Endothelial cell of umbilical vein (primary cell): ENCODE measurements around the gene STRN. TPM values are rescaled to one million over a fixed set of nuclear protein-coding genes. Genes with fewer than 3 reads are reported as not detected.
"Not testable (repeated sequence)": the region's sequence is repeated elsewhere in the genome, so short reads cannot be mapped to it uniquely, and the experiment has no call there.

Experiments used
- BruUV-seq: library from RNA; stranded (reverse); fragments of 400-500 nt; replicated peaks from 2 replicates; lab custom pipeline; 2021; lab: Mats Ljungman, UMichigan
- CTCF ChIA-PET: fragments of 300-600, 350-600 bp; sonication (Branson Sonifier 250); formaldehyde crosslinking; loops from one replicate; lab custom pipeline; 2021; ENCODE audit warnings: antibody characterized with exemption, inconsistent platforms; lab: Charles Lee
- POLR2A ChIA-PET: fragments of 300-600, 350-600 bp; sonication (Branson Sonifier 250); formaldehyde crosslinking; loops from one replicate; lab custom pipeline; 2021; ENCODE audit warnings: antibody characterized with exemption, inconsistent platforms; lab: Charles Lee
- DNase-seq: peaks from one replicate; pipeline ENCODE4 v3.0.0-alpha.2; 2011; ENCODE audit warnings: low read depth, low spot score
- FAIRE-seq: peaks from 2 replicates; lab custom pipeline; 2011; peaks lifted over from hg19 to GRCh38; lab: Jason Lieb, UNC
- H2AFZ ChIP-seq: 2 replicates; pipeline ENCODE4 v1.6.0; 2012; ENCODE audit warnings: low read depth, low read length, control low read depth, inconsistent platforms
- H3K27ac ChIP-seq: 2 replicates; pipeline ENCODE4 v1.5.1; 2011; ENCODE audit warnings: low read depth, mild to moderate bottlenecking, control low read depth, low read length, moderate library complexity; ENCODE audit not compliant: insufficient read depth
- H3K27me3 ChIP-seq, 2 experiments: 2 replicates each; pipeline versions ENCODE4 v1.6.0 to v1.6.1; 2011; ENCODE audit warnings: low read length in 2 of 2, mixed read lengths in 1 of 2; ENCODE audit not compliant: control insufficient read depth in 2 of 2, insufficient read depth in 2 of 2
- H3K36me3 ChIP-seq, 2 experiments: 2 replicates in 1 of 2; 3 replicates in 1 of 2; pipeline ENCODE4 v1.5.1; 2011; ENCODE audit warnings: low read length in 2 of 2, mild to moderate bottlenecking in 1 of 2, moderate library complexity in 1 of 2; ENCODE audit not compliant: control insufficient read depth in 2 of 2, insufficient read depth in 2 of 2; ENCODE audit errors: extremely low read depth in 1 of 2
- H3K4me1 ChIP-seq: 3 replicates; pipeline ENCODE4 v1.5.1; 2011; ENCODE audit warnings: mild to moderate bottlenecking, low read length; ENCODE audit not compliant: control insufficient read depth, insufficient read depth; ENCODE audit errors: extremely low read depth
- H3K4me2 ChIP-seq: 2 replicates; pipeline ENCODE4 v1.6.1; 2011; ENCODE audit warnings: low read length, control low read depth, mixed read lengths; ENCODE audit not compliant: insufficient read depth
- H3K4me3 ChIP-seq, 3 experiments: fragments of 200-600 bp in 1 of 3; sonication (generic), shearing (Covaris generic) in 1 of 3; replicated peaks in 1 of 3; 2 replicates each; pipeline ENCODE4 v1.5.1; 2011 to 2016; ENCODE audit warnings: control low read depth in 3 of 3, low read length in 3 of 3, mild to moderate bottlenecking in 2 of 3, inconsistent platforms in 1 of 3, low read depth in 1 of 3, moderate library complexity in 1 of 3; ENCODE audit not compliant: insufficient read depth in 1 of 3
- H3K79me2 ChIP-seq: 2 replicates; pipeline ENCODE4 v1.6.0; 2012; ENCODE audit warnings: low read length, inconsistent platforms; ENCODE audit not compliant: control insufficient read depth, insufficient read depth
- H3K9ac ChIP-seq: replicated peaks from 2 replicates; pipeline ENCODE3; 2011; ENCODE audit warnings: low read length, control low read depth; ENCODE audit not compliant: insufficient read depth; ENCODE audit errors: extremely low read depth
- H3K9me1 ChIP-seq: replicated peaks from 3 replicates; pipeline ENCODE4 v1.6.0; 2011; ENCODE audit warnings: mild to moderate bottlenecking, low read length; ENCODE audit not compliant: control insufficient read depth, insufficient read depth; ENCODE audit errors: extremely low read depth
- H3K9me3 ChIP-seq: replicated peaks from 2 replicates; pipeline ENCODE4 v1.5.1; 2012; ENCODE audit warnings: low read length, inconsistent platforms; ENCODE audit not compliant: control insufficient read depth, insufficient read depth
- H4K20me1 ChIP-seq: replicated peaks from 2 replicates; pipeline ENCODE3; 2011; ENCODE audit warnings: mild to moderate bottlenecking, low read length; ENCODE audit not compliant: control insufficient read depth, insufficient read depth; ENCODE audit errors: extremely low read depth
- EZH2 ChIP-seq: IDR thresholded peaks from 2 replicates; pipeline ENCODE4 v1.6.1; 2012; ENCODE audit warnings: borderline replicate concordance, low read depth, mild to moderate bottlenecking, moderate library complexity, low read length, inconsistent platforms; ENCODE audit not compliant: severe bottlenecking
- FOS ChIP-seq: IDR thresholded peaks from 2 replicates; pipeline ENCODE4 v1.6.1; 2011; ENCODE audit warnings: mild to moderate bottlenecking, low read length, moderate library complexity, borderline replicate concordance; ENCODE audit not compliant: insufficient read depth
- GATA2 ChIP-seq: IDR thresholded peaks from 2 replicates; pipeline ENCODE4 v1.7.0; 2011; ENCODE audit warnings: low read depth, mild to moderate bottlenecking, moderate library complexity, mixed read lengths, low read length; ENCODE audit not compliant: insufficient read length, insufficient read depth
- JUN ChIP-seq: IDR thresholded peaks from 2 replicates; pipeline ENCODE4 v1.6.1; 2011; ENCODE audit warnings: borderline replicate concordance, low read depth; ENCODE audit not compliant: insufficient read length, insufficient read depth
- MYC ChIP-seq: IDR thresholded peaks from one replicate; pipeline ENCODE4 v1.6.1; 2011; ENCODE audit warnings: mild to moderate bottlenecking, low read depth, low read length
- POLR2A ChIP-seq: IDR thresholded peaks from 2 replicates; pipeline ENCODE4 v1.6.1; 2012; ENCODE audit warnings: low read depth, mild to moderate bottlenecking, control low read depth, low read length
- POLR2AphosphoS5 ChIP-seq: IDR thresholded peaks from 2 replicates; pipeline ENCODE4 v1.6.1; 2012; ENCODE audit warnings: low read depth, mild to moderate bottlenecking, control low read depth, low read length, moderate library complexity; ENCODE audit not compliant: insufficient read depth
- dilution Hi-C: fragments of 300-500 bp; cut with MboI; formaldehyde crosslinking; loops from one replicate; pipeline ENCODE4 v1.15.0; 2019; ENCODE audit warnings: low sequenced_read_pairs; ENCODE audit not compliant: extremely low pct_ligation_motif_present
- intact Hi-C: fragments of 100-400 bp; cut with micrococcal nuclease; formaldehyde crosslinking; loops from one replicate; pipeline ENCODE4 v1.10.0; 2022
- polyA plus RNA-seq, 4 experiments: library from polyadenylated mRNA; depleted of rRNA in 3 of 4; stranded (reverse) in 3 of 4; unstranded in 1 of 4; fragments of >200 nt; gene quantifications; 2 replicates each; pipeline versions ENCODE4 v1.2.1 to v1.2.3, GENCODE V29; 2011 to 2012; ENCODE audit warnings: missing spikeins in 1 of 4
- total RNA-seq: library from RNA; stranded (reverse); gene quantifications from 2 replicates; pipeline ENCODE4 v1.2.3, GENCODE V29; 2021
- TF ChIP-seq, protein P1 (sequence below): IDR thresholded peaks from 2 replicates; pipeline ENCODE4 v1.6.1; 2011; ENCODE audit not compliant: insufficient read depth, insufficient read length
- TF ChIP-seq, protein P2 (sequence below), 2 donors: IDR thresholded peaks; 1 replicate in 1 of 2; 2 replicates in 1 of 2; pipeline ENCODE4 v1.5.1; 2011; ENCODE audit warnings: low read length in 2 of 2, mild to moderate bottlenecking in 2 of 2, moderate library complexity in 2 of 2, control low read depth in 1 of 2, inconsistent platforms in 1 of 2, low read depth in 1 of 2; ENCODE audit not compliant: insufficient read depth in 1 of 2; ENCODE audit errors: extremely low read depth in 1 of 2

STRN gene
- total and polyA plus RNA-seq, 2 donors (not counting 3 experiments of a cell fraction or from before 2014, with no cell fraction given): 6.7 to 33.4 TPM

DNA sequence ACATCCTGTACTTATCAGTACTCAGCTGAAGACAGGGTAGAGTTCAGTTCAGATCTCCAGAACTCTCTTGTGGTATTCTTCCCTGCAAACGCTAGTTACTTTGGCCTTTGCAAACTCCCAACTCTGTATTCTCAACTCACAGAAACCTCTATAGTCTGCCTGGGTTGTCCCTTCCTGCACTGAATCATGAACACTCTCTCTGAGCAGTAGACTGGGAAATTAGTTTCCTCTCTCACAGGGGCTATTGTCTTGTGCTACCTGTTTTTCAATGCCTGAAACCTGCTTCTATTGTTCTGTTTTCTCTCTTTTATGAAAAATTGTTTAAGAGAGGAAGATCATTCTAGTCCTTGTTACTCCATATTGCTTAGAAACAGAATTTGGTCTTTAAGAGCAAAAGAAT, 135.2 kb downstream of the STRN start:
- BruUV-seq: no TSS peak
- POLR2A ChIA-PET: no interaction called here
- Histone ChIP-seq H3K4me3 (no peak overlapping the region), H4K20me1 (no peaks in the 10 kb centered on the region), H2AFZ (peak overlapping the region; percentile 6), H3K9me3 (no peaks in the 10 kb centered on the region), H3K27ac (no peak overlapping the region), H3K4me1 (peaks cover 11% of the 10 kb centered on the region), H3K9me1 (no peaks in the 10 kb centered on the region), H3K9ac (no peak overlapping the region), H3K79me2 (no peaks in the 10 kb centered on the region), H3K36me3 (no peaks in the 10 kb centered on the region), H3K27me3 (peaks cover 0 to 1% of the 10 kb centered on the region in 2 experiments), H3K4me2 (peak overlapping the region; percentile 24)
- CTCF ChIA-PET: no interaction called here
- intact Hi-C loops (no loop called here), dilution Hi-C loops (no loop called here)
- TF ChIP-seq FOS (no peak), MYC (no peak), JUN (no peak), POLR2A (no peak), EZH2 (no peak), POLR2AphosphoS5 (no peak), GATA2 (no peak)
- TF ChIP-seq, protein P1, sequence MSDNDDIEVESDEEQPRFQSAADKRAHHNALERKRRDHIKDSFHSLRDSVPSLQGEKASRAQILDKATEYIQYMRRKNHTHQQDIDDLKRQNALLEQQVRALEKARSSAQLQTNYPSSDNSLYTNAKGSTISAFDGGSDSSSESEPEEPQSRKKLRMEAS: no peak
- TF ChIP-seq, protein P2, sequence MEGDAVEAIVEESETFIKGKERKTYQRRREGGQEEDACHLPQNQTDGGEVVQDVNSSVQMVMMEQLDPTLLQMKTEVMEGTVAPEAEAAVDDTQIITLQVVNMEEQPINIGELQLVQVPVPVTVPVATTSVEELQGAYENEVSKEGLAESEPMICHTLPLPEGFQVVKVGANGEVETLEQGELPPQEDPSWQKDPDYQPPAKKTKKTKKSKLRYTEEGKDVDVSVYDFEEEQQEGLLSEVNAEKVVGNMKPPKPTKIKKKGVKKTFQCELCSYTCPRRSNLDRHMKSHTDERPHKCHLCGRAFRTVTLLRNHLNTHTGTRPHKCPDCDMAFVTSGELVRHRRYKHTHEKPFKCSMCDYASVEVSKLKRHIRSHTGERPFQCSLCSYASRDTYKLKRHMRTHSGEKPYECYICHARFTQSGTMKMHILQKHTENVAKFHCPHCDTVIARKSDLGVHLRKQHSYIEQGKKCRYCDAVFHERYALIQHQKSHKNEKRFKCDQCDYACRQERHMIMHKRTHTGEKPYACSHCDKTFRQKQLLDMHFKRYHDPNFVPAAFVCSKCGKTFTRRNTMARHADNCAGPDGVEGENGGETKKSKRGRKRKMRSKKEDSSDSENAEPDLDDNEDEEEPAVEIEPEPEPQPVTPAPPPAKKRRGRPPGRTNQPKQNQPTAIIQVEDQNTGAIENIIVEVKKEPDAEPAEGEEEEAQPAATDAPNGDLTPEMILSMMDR (IDR thresholded peaks at IDR 0.05; ENCODE audit: extremely low read depth in 1 of 2, insufficient read depth in 1 of 2, low read depth in 1 of 2, low read length in 2 of 2): no peak
- FAIRE-seq: peak; percentile 31
- peak; percentile 60 for DNase-seq

DNA sequence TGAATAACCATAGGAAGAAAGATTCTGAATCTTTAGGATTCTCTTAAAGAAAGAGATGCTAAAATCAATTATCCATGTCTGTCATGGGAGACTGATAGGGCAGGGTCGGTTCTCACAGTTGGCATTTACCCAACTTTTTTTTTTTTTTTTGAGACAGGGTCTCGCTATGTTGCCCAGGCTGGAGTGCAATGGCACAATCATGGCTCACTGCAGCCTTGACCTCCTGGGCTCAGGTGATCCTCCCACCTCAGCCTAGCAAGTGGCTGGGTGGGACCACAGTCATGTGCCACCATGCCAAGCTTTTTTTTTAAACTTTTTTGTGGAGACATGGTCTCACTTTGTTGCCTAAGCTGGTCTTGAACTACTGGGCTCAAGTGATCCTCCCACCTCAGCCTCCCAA, 141.7 kb downstream of the STRN start:
- H3K27me3 ChIP-seq, H3K9me1 ChIP-seq, H3K9me3 ChIP-seq, BruUV-seq, H3K4me3 ChIP-seq, H3K9ac ChIP-seq, H3K4me1 ChIP-seq, H3K36me3 ChIP-seq, H3K4me2 ChIP-seq, H2AFZ ChIP-seq, H4K20me1 ChIP-seq, intact Hi-C loops, POLR2A ChIA-PET, DNase-seq, FAIRE-seq, H3K79me2 ChIP-seq, CTCF ChIA-PET, H3K27ac ChIP-seq, dilution Hi-C loops: not testable (repeated sequence)
